COLO829 (cell line): ENCODE data around the gene PIGL.

Source experiments
- DNase-seq: peaks from one replicate; pipeline ENCODE4 v3.0.0; 2012; ENCODE audit warnings: low spot score

The PIGL gene

GRCh38 chr17:16353317-16354174 lies 136.5 kb downstream of the PIGL start, which contains the start of gene CENPV:
Gene CENPV, minus strand, starts transcription at chr17:16353469. Its CDS starts 33 bp downstream, at chr17:16353436.
- DNase-seq = no peak

- no peak for DNase-seq
Observed at GRCh38 chr17:16354585-16354984, 137.6 kb downstream of the PIGL start.

- DNase-seq = no peak
Observed at GRCh38 chr17:16358394-16358793, 141.4 kb downstream of the PIGL start.

GRCh38 chr17:16361874-16362273 lies 144.9 kb downstream of the PIGL start:
- DNase-seq = no peak

GRCh38 chr17:16363749-16364536 lies 146.9 kb downstream of the PIGL start:
- peak; percentile 58 for DNase-seq

GRCh38 chr17:16364625-16365024 lies 147.6 kb downstream of the PIGL start:
- no peak for DNase-seq

- peak; percentile 20 for DNase-seq
Observed at GRCh38 chr17:16371742-16372141, 154.7 kb downstream of the PIGL start.

- no peak for DNase-seq
Observed at GRCh38 chr17:16374146-16374938, 157.3 kb downstream of the PIGL start.
